HG02678 (cell line): ENCODE data around the gene ARSA.
A peak's percentile ranks its signal among the peaks of the same experiment; 100 is the strongest.
"Not testable (repeated sequence)": the region's sequence is repeated elsewhere in the genome, so short reads cannot be mapped to it uniquely, and the experiment has no call there.

Source experiments
- ATAC-seq: cut with Tn5 transposase; IDR thresholded peaks from one replicate; pipeline ENCODE4 v1.9.1; 2021; ENCODE audit warnings: mild to moderate bottlenecking, moderate library complexity; ENCODE audit not compliant: unreplicated experiment

ARSA gene

GRCh38 chr22:50624347-50625130 is 3.4 kb downstream of the ARSA start:
- ATAC-seq = no peak

- ATAC-seq = no peak
Measured at GRCh38 chr22:50622723-50623327, 5.1 kb downstream of the ARSA start.

- ATAC-seq = no peak
Measured at GRCh38 chr22:50621948-50622722, 5.8 kb downstream of the ARSA start.

GRCh38 chr22:50621356-50621880 is 6.5 kb downstream of the ARSA start:
- ATAC-seq = no peak

- peak; percentile 62 for ATAC-seq
Measured at GRCh38 chr22:50620593-50621355, 7.2 kb downstream of the ARSA start.

GRCh38 chr22:50614296-50614695 is 13.7 kb downstream of the ARSA start:
- ATAC-seq = not testable (repeated sequence)

- no peak for ATAC-seq
Measured at GRCh38 chr22:50613291-50613981, 14.5 kb downstream of the ARSA start.

- ATAC-seq = no peak
Measured at GRCh38 chr22:50612528-50613221, 15.3 kb downstream of the ARSA start.

- no peak for ATAC-seq
Measured at GRCh38 chr22:50612168-50612527, 15.8 kb downstream of the ARSA start.

- no peak for ATAC-seq
Measured at GRCh38 chr22:50611341-50612060, 16.5 kb downstream of the ARSA start.

GRCh38 chr22:50610581-50610980 is 17.4 kb downstream of the ARSA start:
- ATAC-seq = no peak

GRCh38 chr22:50610041-50610451 is 17.9 kb downstream of the ARSA start:
- ATAC-seq = no peak

GRCh38 chr22:50609599-50609998 is 18.4 kb downstream of the ARSA start:
- no peak for ATAC-seq

GRCh38 chr22:50608996-50609395 is 19.0 kb downstream of the ARSA start:
- ATAC-seq = no peak

- ATAC-seq = not testable (repeated sequence)
Measured at GRCh38 chr22:50608058-50608840, 19.7 kb downstream of the ARSA start.

- no peak for ATAC-seq
Measured at GRCh38 chr22:50607659-50608020, 20.3 kb downstream of the ARSA start.

GRCh38 chr22:50606946-50607658 is 20.9 kb downstream of the ARSA start:
- no peak for ATAC-seq
